ENCODE measurements around the gene KRT1.
"Not testable (repeated sequence)": the region's sequence is repeated elsewhere in the genome, so short reads cannot be mapped to it uniquely, and the experiment has no call there.

The KRT1 gene

GRCh38 chr12:52680363-52680762 is at the start of gene KRT1:
Gene KRT1 (minus strand): TSS chr12:52680407. CDS start chr12:52680348, 59 bp downstream.
- intact Hi-C loops (cut with micrococcal nuclease), result no loop called here
- Mint-ChIP-seq H3K4me3 (no peak within 1 kb of the TSS), H3K27ac (no peak within 1 kb of the TSS), H3K9me3 (no peaks in the 10 kb centered on the region), H3K27me3 (peaks cover 10% of the 10 kb centered on the region), H3K4me1 (ENCODE audit: low read depth) (no peaks in the 10 kb centered on the region), H3K36me3 (ENCODE audit: low read depth) (no peaks in the 10 kb centered on the region)

- no peak overlapping the region for H3K4me3 Mint-ChIP-seq
Measured at GRCh38 chr12:52729147-52729546, 48.9 kb upstream of the KRT1 start.

GRCh38 chr12:52728374-52728773 is 48.2 kb upstream of the KRT1 start:
- no peaks in the 10 kb centered on the region for H3K36me3 Mint-ChIP-seq (ENCODE audit: low read depth)
- intact Hi-C loops (cut with micrococcal nuclease), result no loop called here
- H3K9me3 Mint-ChIP-seq, result no peaks in the 10 kb centered on the region
- no peak overlapping the region for H3K4me3 Mint-ChIP-seq
- peaks cover 11% of the 10 kb centered on the region for H3K27me3 Mint-ChIP-seq
- no peak overlapping the region for H3K27ac Mint-ChIP-seq
- no peaks in the 10 kb centered on the region for H3K4me1 Mint-ChIP-seq (ENCODE audit: low read depth)

More at GRCh38 chr12:52729147-52729546, 48.9 kb upstream of the KRT1 start:
- Mint-ChIP-seq H3K27me3 (peaks cover 11% of the 10 kb centered on the region), H3K36me3 (ENCODE audit: low read depth) (no peaks in the 10 kb centered on the region), H3K9me3 (no peaks in the 10 kb centered on the region), H3K27ac (no peak overlapping the region), H3K4me1 (ENCODE audit: low read depth) (no peaks in the 10 kb centered on the region)
- intact Hi-C loops (cut with micrococcal nuclease), result no loop called here

GRCh38 chr12:52727037-52727436 is 46.8 kb upstream of the KRT1 start:
- intact Hi-C loops (cut with micrococcal nuclease), result no loop called here
- Mint-ChIP-seq H3K36me3 (ENCODE audit: low read depth) (no peaks in the 10 kb centered on the region), H3K27me3 (peaks cover 13% of the 10 kb centered on the region), H3K27ac (no peak overlapping the region), H3K9me3 (no peaks in the 10 kb centered on the region), H3K4me1 (ENCODE audit: low read depth) (no peaks in the 10 kb centered on the region), H3K4me3 (no peak overlapping the region)

GRCh38 chr12:52726451-52726850 is 46.2 kb upstream of the KRT1 start:
- Mint-ChIP-seq H3K4me3 (no peak overlapping the region), H3K9me3 (no peaks in the 10 kb centered on the region), H3K27me3 (peaks cover 13% of the 10 kb centered on the region), H3K36me3 (ENCODE audit: low read depth) (no peaks in the 10 kb centered on the region), H3K27ac (no peak overlapping the region), H3K4me1 (ENCODE audit: low read depth) (no peaks in the 10 kb centered on the region)
- intact Hi-C loops (cut with micrococcal nuclease), result no loop called here

- no peak overlapping the region for H3K27ac Mint-ChIP-seq
- intact Hi-C loops (cut with micrococcal nuclease), result no loop called here
- H3K4me3 Mint-ChIP-seq, result no peak overlapping the region
- peaks cover 11% of the 10 kb centered on the region for H3K27me3 Mint-ChIP-seq
- H3K9me3 Mint-ChIP-seq, result no peaks in the 10 kb centered on the region
- no peaks in the 10 kb centered on the region for H3K36me3 Mint-ChIP-seq (ENCODE audit: low read depth)
- no peaks in the 10 kb centered on the region for H3K4me1 Mint-ChIP-seq (ENCODE audit: low read depth)
Measured at GRCh38 chr12:52724384-52724783, 44.2 kb upstream of the KRT1 start.

GRCh38 chr12:52722680-52723079 is 42.5 kb upstream of the KRT1 start:
- intact Hi-C loops (cut with micrococcal nuclease), result no loop called here
- Mint-ChIP-seq H3K27me3 (peaks cover 11% of the 10 kb centered on the region), H3K4me1 (ENCODE audit: low read depth) (no peaks in the 10 kb centered on the region), H3K27ac (no peak overlapping the region), H3K4me3 (no peak overlapping the region), H3K36me3 (ENCODE audit: low read depth) (no peaks in the 10 kb centered on the region), H3K9me3 (no peaks in the 10 kb centered on the region)

GRCh38 chr12:52721838-52722470 is 41.7 kb upstream of the KRT1 start:
- intact Hi-C loops (cut with micrococcal nuclease), result no loop called here

GRCh38 chr12:52720365-52720886 is 40.2 kb upstream of the KRT1 start:
- intact Hi-C loops (cut with micrococcal nuclease), result no loop called here
- H3K36me3 Mint-ChIP-seq (ENCODE audit: low read depth), result no peaks in the 10 kb centered on the region
- no peak overlapping the region for H3K27ac Mint-ChIP-seq
- H3K4me3 Mint-ChIP-seq, result no peak overlapping the region
- H3K27me3 Mint-ChIP-seq, result peaks cover 20% of the 10 kb centered on the region
- H3K4me1 Mint-ChIP-seq (ENCODE audit: low read depth), result no peaks in the 10 kb centered on the region
- H3K9me3 Mint-ChIP-seq, result no peaks in the 10 kb centered on the region

More at GRCh38 chr12:52721838-52722470, 41.7 kb upstream of the KRT1 start:
- Mint-ChIP-seq H3K9me3 (no peaks in the 10 kb centered on the region), H3K4me3 (no peak overlapping the region), H3K27ac (no peak overlapping the region), H3K4me1 (ENCODE audit: low read depth) (no peaks in the 10 kb centered on the region), H3K36me3 (ENCODE audit: low read depth) (no peaks in the 10 kb centered on the region), H3K27me3 (peaks cover 7% of the 10 kb centered on the region)

- intact Hi-C loops (cut with micrococcal nuclease), result no loop called here
- Mint-ChIP-seq H3K27ac (no peak overlapping the region), H3K4me1 (ENCODE audit: low read depth) (peaks cover 8% of the 10 kb centered on the region), H3K36me3 (ENCODE audit: low read depth) (no peaks in the 10 kb centered on the region), H3K9me3 (no peaks in the 10 kb centered on the region), H3K4me3 (no peak overlapping the region), H3K27me3 (peaks cover 47% of the 10 kb centered on the region)
Measured at GRCh38 chr12:52716061-52716460, 35.9 kb upstream of the KRT1 start.

GRCh38 chr12:52715416-52715815 is 35.2 kb upstream of the KRT1 start:
- Mint-ChIP-seq H3K36me3 (ENCODE audit: low read depth) (no peaks in the 10 kb centered on the region), H3K4me1 (ENCODE audit: low read depth) (peaks cover 8% of the 10 kb centered on the region), H3K27me3 (peaks cover 46% of the 10 kb centered on the region), H3K4me3 (no peak overlapping the region), H3K9me3 (no peaks in the 10 kb centered on the region), H3K27ac (no peak overlapping the region)
- intact Hi-C loops (cut with micrococcal nuclease), result no loop called here

- Mint-ChIP-seq H3K27ac (no peak overlapping the region), H3K27me3 (peaks cover 45% of the 10 kb centered on the region), H3K9me3 (no peaks in the 10 kb centered on the region), H3K4me1 (ENCODE audit: low read depth) (peaks cover 8% of the 10 kb centered on the region), H3K36me3 (ENCODE audit: low read depth) (no peaks in the 10 kb centered on the region), H3K4me3 (no peak overlapping the region)
- intact Hi-C loops (cut with micrococcal nuclease), result no loop called here
Measured at GRCh38 chr12:52714887-52715281, 34.7 kb upstream of the KRT1 start.

- no peaks in the 10 kb centered on the region for H3K9me3 Mint-ChIP-seq
- H3K4me1 Mint-ChIP-seq (ENCODE audit: low read depth), result peaks cover 8% of the 10 kb centered on the region
- no peaks in the 10 kb centered on the region for H3K36me3 Mint-ChIP-seq (ENCODE audit: low read depth)
- no peak overlapping the region for H3K27ac Mint-ChIP-seq
- intact Hi-C loops (cut with micrococcal nuclease), result no loop called here
- peaks cover 45% of the 10 kb centered on the region for H3K27me3 Mint-ChIP-seq
- H3K4me3 Mint-ChIP-seq, result peak overlapping the region; percentile 18
Measured at GRCh38 chr12:52713960-52714886, 34.0 kb upstream of the KRT1 start.

- H3K36me3 Mint-ChIP-seq (ENCODE audit: low read depth); H3K4me3 Mint-ChIP-seq; H3K9me3 Mint-ChIP-seq; H3K4me1 Mint-ChIP-seq (ENCODE audit: low read depth); intact Hi-C loops (cut with micrococcal nuclease); H3K27ac Mint-ChIP-seq: not testable (repeated sequence)
- H3K27me3 Mint-ChIP-seq, result peaks cover 45% of the 10 kb centered on the region
Measured at GRCh38 chr12:52712122-52712521, 31.9 kb upstream of the KRT1 start.
